Endothelial cell of umbilical vein (primary cell): ENCODE results near the gene GRIFIN.

Source experiments
- EZH2 ChIP-seq: IDR thresholded peaks from 2 replicates; pipeline ENCODE4 v1.6.1; 2012; ENCODE audit warnings: borderline replicate concordance, low read depth, mild to moderate bottlenecking, moderate library complexity, low read length, inconsistent platforms; ENCODE audit not compliant: severe bottlenecking
- GATA2 ChIP-seq: IDR thresholded peaks from 2 replicates; pipeline ENCODE4 v1.7.0; 2011; ENCODE audit warnings: low read depth, mild to moderate bottlenecking, moderate library complexity, mixed read lengths, low read length; ENCODE audit not compliant: insufficient read length, insufficient read depth
- POLR2A ChIP-seq: IDR thresholded peaks from 2 replicates; pipeline ENCODE4 v1.6.1; 2012; ENCODE audit warnings: low read depth, mild to moderate bottlenecking, control low read depth, low read length
- TF ChIP-seq, protein P1 (sequence below), 2 donors: IDR thresholded peaks; 1 replicate in 1 of 2; 2 replicates in 1 of 2; pipeline ENCODE4 v1.5.1; 2011; ENCODE audit warnings: low read length in 2 of 2, mild to moderate bottlenecking in 2 of 2, moderate library complexity in 2 of 2, control low read depth in 1 of 2, inconsistent platforms in 1 of 2, low read depth in 1 of 2; ENCODE audit not compliant: insufficient read depth in 1 of 2; ENCODE audit errors: extremely low read depth in 1 of 2
- TF ChIP-seq, protein P2 (sequence below): IDR thresholded peaks from 2 replicates; pipeline ENCODE4 v1.6.1; 2011; ENCODE audit not compliant: insufficient read depth, insufficient read length

DNA sequence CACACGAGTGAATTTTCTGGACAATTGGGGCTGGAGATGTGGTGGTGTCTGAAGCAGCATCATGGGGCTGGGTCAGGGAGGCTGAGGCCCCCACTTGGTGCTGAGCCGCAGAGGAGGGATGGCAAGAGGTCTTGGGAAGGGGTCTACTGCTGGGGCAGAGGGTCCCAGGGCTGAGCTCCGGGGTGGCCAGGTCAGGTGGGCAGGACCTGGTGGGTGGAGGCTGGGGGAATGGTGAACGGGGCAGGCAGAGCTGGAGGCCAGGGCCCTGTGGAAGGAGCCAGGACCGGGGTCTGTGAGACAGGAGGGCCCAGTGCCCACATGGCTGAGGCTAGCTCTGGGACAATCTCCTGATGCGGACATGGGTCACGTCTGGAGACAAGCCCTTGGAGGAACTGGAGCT is 23.0 kb upstream of the GRIFIN start:
- TF ChIP-seq, protein P1, sequence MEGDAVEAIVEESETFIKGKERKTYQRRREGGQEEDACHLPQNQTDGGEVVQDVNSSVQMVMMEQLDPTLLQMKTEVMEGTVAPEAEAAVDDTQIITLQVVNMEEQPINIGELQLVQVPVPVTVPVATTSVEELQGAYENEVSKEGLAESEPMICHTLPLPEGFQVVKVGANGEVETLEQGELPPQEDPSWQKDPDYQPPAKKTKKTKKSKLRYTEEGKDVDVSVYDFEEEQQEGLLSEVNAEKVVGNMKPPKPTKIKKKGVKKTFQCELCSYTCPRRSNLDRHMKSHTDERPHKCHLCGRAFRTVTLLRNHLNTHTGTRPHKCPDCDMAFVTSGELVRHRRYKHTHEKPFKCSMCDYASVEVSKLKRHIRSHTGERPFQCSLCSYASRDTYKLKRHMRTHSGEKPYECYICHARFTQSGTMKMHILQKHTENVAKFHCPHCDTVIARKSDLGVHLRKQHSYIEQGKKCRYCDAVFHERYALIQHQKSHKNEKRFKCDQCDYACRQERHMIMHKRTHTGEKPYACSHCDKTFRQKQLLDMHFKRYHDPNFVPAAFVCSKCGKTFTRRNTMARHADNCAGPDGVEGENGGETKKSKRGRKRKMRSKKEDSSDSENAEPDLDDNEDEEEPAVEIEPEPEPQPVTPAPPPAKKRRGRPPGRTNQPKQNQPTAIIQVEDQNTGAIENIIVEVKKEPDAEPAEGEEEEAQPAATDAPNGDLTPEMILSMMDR (IDR thresholded peaks at IDR 0.05; ENCODE audit: extremely low read depth in 1 of 2, insufficient read depth in 1 of 2, low read depth in 1 of 2, low read length in 2 of 2) = no peak
- TF ChIP-seq POLR2A (no peak), GATA2 (no peak), EZH2 (no peak)
- TF ChIP-seq, protein P2, sequence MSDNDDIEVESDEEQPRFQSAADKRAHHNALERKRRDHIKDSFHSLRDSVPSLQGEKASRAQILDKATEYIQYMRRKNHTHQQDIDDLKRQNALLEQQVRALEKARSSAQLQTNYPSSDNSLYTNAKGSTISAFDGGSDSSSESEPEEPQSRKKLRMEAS = no peak
